HCT116 (cell line): ENCODE data around the gene NUP42. TPM values are rescaled to one million over a fixed set of nuclear protein-coding genes. Genes with fewer than 3 reads are reported as not detected.

Experiments
- ATAC-seq: fragments of 200-7000 bp; cut with Tn5 transposase; 2 replicates; pipeline ENCODE4 v1.9.1; 2020; ENCODE audit warnings: mild to moderate bottlenecking, moderate library complexity
- BruUV-seq: library from RNA; stranded (reverse); fragments of 400-500 nt; replicated peaks from 2 replicates; lab custom pipeline; 2021; lab: Mats Ljungman, UMichigan
- CTCF ChIA-PET: fragments of 300-600 bp; sonication (Branson Sonifier 250); formaldehyde crosslinking; loops from one replicate; lab custom pipeline; 2021; ENCODE audit warnings: antibody characterized with exemption; lab: Charles Lee
- POLR2A ChIA-PET: fragments of 300-600, 350-600 bp; sonication (Branson Sonifier 250); formaldehyde crosslinking; loops from one replicate; lab custom pipeline; 2021; ENCODE audit warnings: antibody characterized with exemption; lab: Charles Lee
- RAD21 ChIA-PET, 2 experiments: fragments of 300-600 bp; sonication (Branson Sonifier 250); formaldehyde crosslinking; loops; one replicate each; lab custom pipeline; 2023; ENCODE audit warnings: low total read pairs in 2 of 2; ENCODE audit not compliant: uncharacterized antibody in 2 of 2, unreplicated experiment in 2 of 2, low non-redundant PET in 1 of 2; lab: Charles Lee
- DNase-seq: peaks from one replicate; pipeline ENCODE4 v3.0.0-alpha.2; 2010; ENCODE audit warnings: low read depth, low spot score
- H2AFZ ChIP-seq: fragments of 200-600 bp; shearing (Covaris generic), sonication (generic); 2 replicates; pipeline ENCODE4 v1.6.1; 2017; ENCODE audit warnings: low read depth, mixed run types, mixed read lengths, antibody characterized with exemption, low read length; ENCODE audit not compliant: poor library complexity, severe bottlenecking
- H3K27ac ChIP-seq: 2 replicates; pipeline ENCODE4 v1.5.1; 2012; ENCODE audit warnings: low read depth, low read length
- H3K27me3 ChIP-seq: fragments of 200-600 bp; sonication (generic); 2 replicates; pipeline ENCODE4 v1.6.1; 2016; ENCODE audit warnings: mixed run types, low read length, mixed read lengths; ENCODE audit not compliant: insufficient read depth
- H3K36me3 ChIP-seq, 2 experiments: fragments of 200-500 bp in 1 of 2; fragments of 200-600 bp in 1 of 2; sonication (Bioruptor generic) in 1 of 2; sonication (generic) in 1 of 2; 2 replicates each; pipeline versions ENCODE4 v1.5.1 to v1.6.1; 2014 to 2016; ENCODE audit warnings: low read length in 2 of 2, inconsistent platforms in 1 of 2, mixed read lengths in 1 of 2, mixed run types in 1 of 2; ENCODE audit not compliant: insufficient read depth in 2 of 2, control insufficient read depth in 1 of 2
- H3K4me1 ChIP-seq, 2 experiments: fragments of 200-600 bp in 1 of 2; sonication (generic) in 1 of 2; 2 replicates each; pipeline versions ENCODE4 v1.5.1 to v1.6.1; 2012 to 2017; ENCODE audit warnings: low read length in 2 of 2, inconsistent platforms in 1 of 2, mild to moderate bottlenecking in 1 of 2, mixed read lengths in 1 of 2, mixed run types in 1 of 2, moderate library complexity in 1 of 2; ENCODE audit not compliant: insufficient read depth in 2 of 2, control insufficient read depth in 1 of 2
- H3K4me2 ChIP-seq: fragments of 200-600 bp; sonication (generic); 2 replicates; pipeline ENCODE4 v1.6.1; 2017; ENCODE audit warnings: mixed run types, low read length, mixed read lengths
- H3K4me3 ChIP-seq, 2 experiments: fragments of 200-600 bp in 1 of 2; sonication (generic) in 1 of 2; replicated peaks in 1 of 2; 2 replicates each; pipeline ENCODE4 v1.5.1; 2011 to 2016; ENCODE audit warnings: low read length in 2 of 2, control low read depth in 1 of 2, low read depth in 1 of 2, mild to moderate bottlenecking in 1 of 2, mixed read lengths in 1 of 2, mixed run types in 1 of 2
- H3K79me2 ChIP-seq: fragments of 200-600 bp; sonication (generic); 2 replicates; pipeline ENCODE4 v1.6.1; 2017; ENCODE audit warnings: mild to moderate bottlenecking, mixed run types, low read length, moderate library complexity, mixed read lengths; ENCODE audit not compliant: insufficient read depth
- H3K9ac ChIP-seq: fragments of 200-600 bp; sonication (generic); 2 replicates; pipeline ENCODE4 v1.6.1; 2016; ENCODE audit warnings: low read length, mixed read lengths
- H3K9me2 ChIP-seq: fragments of 200-600 bp; sonication (generic), shearing (Covaris generic); 2 replicates; pipeline ENCODE4 v1.6.1; 2017; ENCODE audit warnings: mixed run types, mild to moderate bottlenecking, moderate library complexity; ENCODE audit not compliant: insufficient read depth
- H3K9me3 ChIP-seq, 2 experiments: fragments of 200-500 bp in 1 of 2; fragments of 200-600 bp in 1 of 2; sonication (Bioruptor generic) in 1 of 2; sonication (generic) in 1 of 2; 2 replicates each; pipeline ENCODE4 v1.6.1; 2014 to 2017; ENCODE audit warnings: low read length in 2 of 2, mixed read lengths in 2 of 2, inconsistent platforms in 1 of 2, low read depth in 1 of 2, mild to moderate bottlenecking in 1 of 2, mixed run types in 1 of 2, moderate library complexity in 1 of 2; ENCODE audit not compliant: control insufficient read depth in 1 of 2, insufficient read depth in 1 of 2
- H4K20me1 ChIP-seq: fragments of 200-600 bp; sonication (generic), shearing (Covaris generic); 2 replicates; pipeline ENCODE4 v1.6.1; 2017; ENCODE audit warnings: mixed run types, mild to moderate bottlenecking, moderate library complexity; ENCODE audit not compliant: insufficient read depth
- CBX3 ChIP-seq: IDR thresholded peaks from 2 replicates; pipeline ENCODE4 v1.6.1; 2012; ENCODE audit warnings: low read depth
- CEBPB ChIP-seq: IDR thresholded peaks from 2 replicates; pipeline ENCODE4 v1.6.1; 2012; ENCODE audit warnings: low read depth
- CTCF ChIP-seq, 3 experiments: fragments of 200-600 bp in 1 of 3; sonication (generic) in 1 of 3; IDR thresholded peaks in 2 of 3; conservative IDR thresholded peaks in 1 of 3; 2 replicates each; pipeline ENCODE4 v1.5.1; 2012 to 2017; ENCODE audit warnings: low read depth in 2 of 3, low read length in 2 of 3, antibody characterized with exemption in 1 of 3, borderline replicate concordance in 1 of 3, control low read depth in 1 of 3, mild to moderate bottlenecking in 1 of 3, mixed read lengths in 1 of 3, mixed run types in 1 of 3, moderate library complexity in 1 of 3; ENCODE audit not compliant: insufficient read depth in 1 of 3
- ELF1 ChIP-seq: IDR thresholded peaks from 2 replicates; pipeline ENCODE4 v1.6.1; 2012; ENCODE audit warnings: low read depth, borderline replicate concordance
- EZH2 ChIP-seq: fragments of 200-600 bp; sonication (generic); IDR thresholded peaks from 2 replicates; pipeline ENCODE4 v1.6.1; 2017; ENCODE audit warnings: antibody characterized with exemption, mixed run types
- EZH2phosphoT487 ChIP-seq: fragments of 200-600 bp; IDR thresholded peaks from 2 replicates; pipeline ENCODE4 v1.6.1; 2018; ENCODE audit warnings: antibody characterized with exemption, borderline replicate concordance
- JUND ChIP-seq: IDR thresholded peaks from 2 replicates; pipeline ENCODE4 v1.6.1; 2012
- POLR2AphosphoS5 ChIP-seq: IDR thresholded peaks from 2 replicates; pipeline ENCODE4 v1.6.1; 2011; ENCODE audit warnings: mild to moderate bottlenecking, low read depth, low read length, moderate library complexity
- RAD21 ChIP-seq: IDR thresholded peaks from 2 replicates; pipeline ENCODE4 v1.6.1; 2012; ENCODE audit warnings: low read depth, mild to moderate bottlenecking
- REST ChIP-seq: IDR thresholded peaks from 2 replicates; pipeline ENCODE4 v1.6.1; 2012; ENCODE audit warnings: low read depth
- SIN3A ChIP-seq: IDR thresholded peaks from 2 replicates; pipeline ENCODE4 v1.6.1; 2012; ENCODE audit warnings: low read depth
- SRF ChIP-seq: IDR thresholded peaks from 2 replicates; pipeline ENCODE4 v1.6.1; 2012; ENCODE audit warnings: low read depth
- YY1 ChIP-seq: IDR thresholded peaks from 2 replicates; pipeline ENCODE4 v1.6.1; 2011; ENCODE audit warnings: low read length, low read depth, moderate library complexity, mild to moderate bottlenecking; ENCODE audit not compliant: insufficient replicate concordance; ENCODE audit errors: extremely low read depth
- ZBTB33 ChIP-seq: IDR thresholded peaks from 2 replicates; pipeline ENCODE4 v1.6.1; 2011; ENCODE audit warnings: mild to moderate bottlenecking, low read length, moderate library complexity; ENCODE audit not compliant: insufficient replicate concordance; ENCODE audit errors: extremely low read depth
- ZFX ChIP-seq: fragments of 450-650 bp; IDR thresholded peaks from 2 replicates; pipeline ENCODE4 v1.6.1; 2017
- ZNF274 ChIP-seq: fragments of 200-500 bp; sonication (Bioruptor generic); IDR thresholded peaks from 2 replicates; pipeline ENCODE4 v1.6.1; 2014; ENCODE audit warnings: mild to moderate bottlenecking, low read depth, low read length, inconsistent platforms
- intact Hi-C: fragments of 100-400 bp; cut with micrococcal nuclease; formaldehyde crosslinking; loops from 2 replicates; pipeline ENCODE4 v1.10.0; 2022
- total RNA-seq: library from RNA; stranded (reverse); gene quantifications from one replicate; pipeline ENCODE4 v1.2.1, GENCODE V29; 2021; ENCODE audit not compliant: unreplicated experiment

The NUP42 gene
- total RNA-seq, 1 experiment from 2014 or later = 36.5 TPM

- TF ChIP-seq CTCF (IDR thresholded peaks at IDR 0.05 in 2 of 3, conservative IDR thresholded peaks at IDR 0.05 in 1 of 3; ENCODE audit: borderline replicate concordance in 1 of 3, insufficient read depth in 1 of 3, low read depth in 2 of 3, low read length in 2 of 3) (no peak), ZFX (no peak)
Measured at GRCh38 chr7:23207021-23207420, 25.2 kb downstream of the NUP42 start (continued).

GRCh38 chr7:23207884-23208283, 26.0 kb downstream of the NUP42 start:
- H3K4me1 ChIP-seq = no peaks in the 10 kb centered on the region
- ChIA-PET CTCF (no interaction called here), RAD21 (no interaction called here), POLR2A (no interaction called here)
- no peaks in the 10 kb centered on the region for H3K9me3 ChIP-seq
- H3K79me2 ChIP-seq = no peaks in the 10 kb centered on the region
- no peaks in the 10 kb centered on the region for H3K9me2 ChIP-seq
- H2AFZ ChIP-seq = no peak overlapping the region
- intact Hi-C loops = no loop called here
- no peaks in the 10 kb centered on the region for H4K20me1 ChIP-seq
- no peak overlapping the region for H3K27ac ChIP-seq
- DNase-seq (no peak), ATAC-seq (no peak)
- no TSS peak for BruUV-seq
- H3K9ac ChIP-seq = no peak overlapping the region
- no peaks in the 10 kb centered on the region for H3K36me3 ChIP-seq
- H3K4me3 ChIP-seq = no peak overlapping the region
- H3K27me3 ChIP-seq = no peaks in the 10 kb centered on the region
- no peak overlapping the region for H3K4me2 ChIP-seq
- TF ChIP-seq SRF (no peak), EZH2 (no peak), EZH2phosphoT487 (no peak), CEBPB (no peak), YY1 (no peak), ZNF274 (no peak), REST (no peak), RAD21 (no peak), POLR2AphosphoS5 (no peak), CBX3 (no peak), ELF1 (no peak), ZFX (no peak), ZBTB33 (no peak), CTCF (IDR thresholded peaks at IDR 0.05 in 2 of 3, conservative IDR thresholded peaks at IDR 0.05 in 1 of 3; ENCODE audit: borderline replicate concordance in 1 of 3, insufficient read depth in 1 of 3, low read depth in 2 of 3, low read length in 2 of 3) (no peak), JUND (no peak), SIN3A (no peak)
